HepG2 (cell line): Measurements from ENCODE around the gene RCOR3. TPM values are rescaled to one million over a fixed set of nuclear protein-coding genes. Genes with fewer than 3 reads are reported as not detected.

ENCODE experiments used
- ARID4A ChIP-seq: sonication (generic); formaldehyde crosslinking; IDR thresholded peaks from 2 replicates; pipeline ENCODE4 v1.5.0; 2020; ENCODE audit warnings: mild to moderate bottlenecking, missing genetic modification reagents, borderline replicate concordance
- CEBPG ChIP-seq: IDR thresholded peaks from 2 replicates; pipeline ENCODE4 v1.6.1; 2016
- ELF1 ChIP-seq: sonication (generic); formaldehyde crosslinking; IDR thresholded peaks from 2 replicates; pipeline ENCODE4 v1.4.0; 2020; ENCODE audit warnings: missing genetic modification reagents
- EZH2 ChIP-seq: conservative IDR thresholded peaks from 2 replicates; pipeline ENCODE4 v1.6.1; 2012; ENCODE audit warnings: mild to moderate bottlenecking, low read depth, low read length, moderate library complexity
- FOXJ3 ChIP-seq: sonication (generic); formaldehyde crosslinking; IDR thresholded peaks from 2 replicates; pipeline ENCODE4 v1.4.0; 2020; ENCODE audit warnings: missing genetic modification reagents, mild to moderate bottlenecking, borderline replicate concordance
- FOXO1 ChIP-seq: sonication (generic); formaldehyde crosslinking; IDR thresholded peaks from 2 replicates; pipeline ENCODE4 v1.4.0; 2020; ENCODE audit warnings: missing genetic modification reagents
- GPN1 ChIP-seq: sonication (generic); formaldehyde crosslinking; IDR thresholded peaks from 2 replicates; pipeline ENCODE4 v1.5.1; 2020; ENCODE audit warnings: missing genetic modification reagents, borderline replicate concordance
- GTF2F1 ChIP-seq: fragments of 150-350 bp; IDR thresholded peaks from 2 replicates; pipeline ENCODE4 v1.6.1; 2014; ENCODE audit warnings: low read length
- LRRFIP1 ChIP-seq: sonication (generic); formaldehyde crosslinking; conservative IDR thresholded peaks from 2 replicates; pipeline ENCODE4 v1.4.0; 2020; ENCODE audit warnings: missing genetic modification reagents
- PITX1 ChIP-seq: sonication (generic); formaldehyde crosslinking; IDR thresholded peaks from 2 replicates; pipeline ENCODE4 v1.5.1; 2020; ENCODE audit warnings: mild to moderate bottlenecking, missing genetic modification reagents
- ZBTB43 ChIP-seq: sonication (generic); formaldehyde crosslinking; conservative IDR thresholded peaks from 2 replicates; pipeline ENCODE4 v1.4.0; 2020; ENCODE audit warnings: missing genetic modification reagents
- ZKSCAN1 ChIP-seq: fragments of 150-350 bp; IDR thresholded peaks from 2 replicates; pipeline ENCODE4 v1.6.1; 2014; ENCODE audit warnings: low read length
- ZNF10 ChIP-seq: sonication (generic); formaldehyde crosslinking; IDR thresholded peaks from 2 replicates; pipeline ENCODE4 v1.4.0; 2020; ENCODE audit warnings: mild to moderate bottlenecking, low read depth, missing genetic modification reagents, borderline replicate concordance
- ZNF275 ChIP-seq: sonication (generic); formaldehyde crosslinking; IDR thresholded peaks from 2 replicates; pipeline ENCODE4 v1.8.0; 2022; ENCODE audit warnings: missing genetic modification reagents, mild to moderate bottlenecking, inconsistent platforms, borderline replicate concordance
- ZNF800 ChIP-seq: sonication (generic); formaldehyde crosslinking; IDR thresholded peaks from 2 replicates; pipeline ENCODE4 v1.4.0; 2020; ENCODE audit warnings: missing genetic modification reagents
- ZNF883 ChIP-seq: sonication (generic); formaldehyde crosslinking; IDR thresholded peaks from 2 replicates; pipeline ENCODE4 v1.5.1; 2020; ENCODE audit warnings: mild to moderate bottlenecking, missing genetic modification reagents; ENCODE audit errors: not compliant biosample characterization
- polyA plus RNA-seq, 8 experiments: library from polyadenylated mRNA; depleted of rRNA in 3 of 8; stranded (reverse) in 7 of 8; unstranded in 1 of 8; fragments of >200 nt; fragmentation: Illumina TruSeq in 4 of 8; extraction: Trizol in 4 of 8; gene quantifications; 2 replicates each; pipeline versions ENCODE4 v1.2.1 to v1.2.3, GENCODE V29; 2011 to 2016; ENCODE audit warnings: low read depth in 4 of 8, missing spikeins in 1 of 8, mixed read lengths in 1 of 8; ENCODE audit not compliant: insufficient read depth in 1 of 8
- total RNA-seq, 5 experiments: library from RNA; depleted of rRNA; stranded (reverse); fragments of >200 nt; fragmentation: Illumina TruSeq; extraction: Trizol; gene quantifications; 2 replicates each; pipeline ENCODE4 v1.2.3, GENCODE V29; 2016; ENCODE audit warnings: low read depth in 1 of 5
- TF ChIP-seq, protein P1 (sequence below): sonication (generic); formaldehyde crosslinking; IDR thresholded peaks from 2 replicates; pipeline ENCODE4 v1.5.0; 2020; ENCODE audit warnings: mild to moderate bottlenecking, missing genetic modification reagents

RCOR3 gene
- total and polyA plus RNA-seq, 2 of the 13 experiments (the other 11 are each of a cell fraction or from before 2014, with no cell fraction given): 16.8 to 31.6 TPM

DNA sequence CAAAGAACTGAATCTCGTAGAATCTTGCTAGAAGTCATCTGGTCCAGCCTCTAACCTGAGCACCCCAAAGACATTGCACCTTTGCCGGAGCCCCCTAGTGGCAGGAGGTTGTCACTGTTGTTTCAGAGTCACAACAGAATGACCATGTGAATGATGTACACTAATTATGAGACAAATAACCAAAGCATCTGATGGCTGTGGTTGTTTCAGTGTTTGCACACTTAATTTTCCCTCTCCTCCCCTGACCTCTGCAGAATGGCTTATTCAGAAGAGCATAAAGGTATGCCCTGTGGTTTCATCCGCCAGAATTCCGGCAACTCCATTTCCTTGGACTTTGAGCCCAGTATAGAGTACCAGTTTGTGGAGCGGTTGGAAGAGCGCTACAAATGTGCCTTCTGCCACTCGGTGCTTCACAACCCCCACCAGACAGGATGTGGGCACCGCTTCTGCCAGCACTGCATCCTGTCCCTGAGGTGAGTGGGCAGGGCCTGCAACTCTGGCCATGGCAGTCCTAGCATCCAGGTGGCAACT, 93.9 kb downstream of the RCOR3 start (continued):
- TF ChIP-seq ARID4A (CRISPR knock-in tag): no peak
- TF ChIP-seq ZNF883 (CRISPR knock-in tag): no peak
- TF ChIP-seq ZNF275: no peak
- 0 out of 2 replicates have a peak, but pooled peaks have one; percentile 17 for TF ChIP-seq FOXJ3 (CRISPR knock-in tag)
- TF ChIP-seq ZNF10 (CRISPR knock-in tag): no peak
- no peak for TF ChIP-seq CEBPG
- no peak for TF ChIP-seq FOXO1 (CRISPR knock-in tag)
- TF ChIP-seq LRRFIP1 (CRISPR knock-in tag): no peak
- no peak for TF ChIP-seq EZH2
- TF ChIP-seq, protein P1, sequence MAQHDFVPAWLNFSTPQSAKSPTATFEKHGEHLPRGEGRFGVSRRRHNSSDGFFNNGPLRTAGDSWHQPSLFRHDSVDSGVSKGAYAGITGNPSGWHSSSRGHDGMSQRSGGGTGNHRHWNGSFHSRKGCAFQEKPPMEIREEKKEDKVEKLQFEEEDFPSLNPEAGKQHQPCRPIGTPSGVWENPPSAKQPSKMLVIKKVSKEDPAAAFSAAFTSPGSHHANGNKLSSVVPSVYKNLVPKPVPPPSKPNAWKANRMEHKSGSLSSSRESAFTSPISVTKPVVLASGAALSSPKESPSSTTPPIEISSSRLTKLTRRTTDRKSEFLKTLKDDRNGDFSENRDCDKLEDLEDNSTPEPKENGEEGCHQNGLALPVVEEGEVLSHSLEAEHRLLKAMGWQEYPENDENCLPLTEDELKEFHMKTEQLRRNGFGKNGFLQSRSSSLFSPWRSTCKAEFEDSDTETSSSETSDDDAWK (CRISPR knock-in tag): no peak
- no peak for TF ChIP-seq GPN1
- TF ChIP-seq PITX1 (CRISPR knock-in tag): no peak
- TF ChIP-seq ELF1 (CRISPR knock-in tag): no peak
- peak; percentile 70; the same call in 1 of the 2 replicates for TF ChIP-seq ZBTB43
- TF ChIP-seq ZKSCAN1: no peak
- TF ChIP-seq GTF2F1: no peak
- no peak for TF ChIP-seq ZNF800 (CRISPR knock-in tag)
